Ishikawa (cell line): Measurements from ENCODE around the gene ARID4A.
A peak's percentile ranks its signal among the peaks of the same experiment; 100 is the strongest.

Experiments
- CEBPB ChIP-seq: IDR thresholded peaks from 2 replicates; pipeline ENCODE4 v1.6.1; 2012
- CREB1 ChIP-seq: IDR thresholded peaks from 2 replicates; pipeline ENCODE4 v1.6.1; 2012; ENCODE audit warnings: low read depth
- EGR1 ChIP-seq: IDR thresholded peaks from 2 replicates; pipeline ENCODE4 v1.6.1; 2012
- EP300 ChIP-seq: IDR thresholded peaks from 2 replicates; pipeline ENCODE4 v1.6.1; 2012; ENCODE audit warnings: borderline replicate concordance
- FOXM1 ChIP-seq: IDR thresholded peaks from 2 replicates; pipeline ENCODE4 v1.6.1; 2012; ENCODE audit warnings: low read depth, borderline replicate concordance
- NFIC ChIP-seq: IDR thresholded peaks from 2 replicates; pipeline ENCODE4 v1.6.1; 2012
- RAD21 ChIP-seq: IDR thresholded peaks from 2 replicates; pipeline ENCODE4 v1.6.1; 2012; ENCODE audit warnings: low read depth
- REST ChIP-seq: IDR thresholded peaks from 2 replicates; pipeline ENCODE4 v1.6.1; 2012; ENCODE audit warnings: low read depth, mild to moderate bottlenecking
- TAF1 ChIP-seq: IDR thresholded peaks from 2 replicates; pipeline ENCODE4 v1.6.1; 2012; ENCODE audit warnings: low read depth, mild to moderate bottlenecking
- TCF12 ChIP-seq: IDR thresholded peaks from 2 replicates; pipeline ENCODE4 v1.6.1; 2012; ENCODE audit warnings: low read depth
- TEAD4 ChIP-seq: IDR thresholded peaks from 2 replicates; pipeline ENCODE4 v1.6.1; 2012
- USF1 ChIP-seq: IDR thresholded peaks from 2 replicates; pipeline ENCODE4 v1.6.1; 2012
- YY1 ChIP-seq: IDR thresholded peaks from 2 replicates; pipeline ENCODE4 v1.6.1; 2012; ENCODE audit warnings: low read depth
- ZBTB7A ChIP-seq: IDR thresholded peaks from 2 replicates; pipeline ENCODE4 v1.6.1; 2012; ENCODE audit warnings: low read depth
- TF ChIP-seq, protein P1 (sequence below): IDR thresholded peaks from 2 replicates; pipeline ENCODE4 v1.6.1; 2012

ARID4A gene

DNA sequence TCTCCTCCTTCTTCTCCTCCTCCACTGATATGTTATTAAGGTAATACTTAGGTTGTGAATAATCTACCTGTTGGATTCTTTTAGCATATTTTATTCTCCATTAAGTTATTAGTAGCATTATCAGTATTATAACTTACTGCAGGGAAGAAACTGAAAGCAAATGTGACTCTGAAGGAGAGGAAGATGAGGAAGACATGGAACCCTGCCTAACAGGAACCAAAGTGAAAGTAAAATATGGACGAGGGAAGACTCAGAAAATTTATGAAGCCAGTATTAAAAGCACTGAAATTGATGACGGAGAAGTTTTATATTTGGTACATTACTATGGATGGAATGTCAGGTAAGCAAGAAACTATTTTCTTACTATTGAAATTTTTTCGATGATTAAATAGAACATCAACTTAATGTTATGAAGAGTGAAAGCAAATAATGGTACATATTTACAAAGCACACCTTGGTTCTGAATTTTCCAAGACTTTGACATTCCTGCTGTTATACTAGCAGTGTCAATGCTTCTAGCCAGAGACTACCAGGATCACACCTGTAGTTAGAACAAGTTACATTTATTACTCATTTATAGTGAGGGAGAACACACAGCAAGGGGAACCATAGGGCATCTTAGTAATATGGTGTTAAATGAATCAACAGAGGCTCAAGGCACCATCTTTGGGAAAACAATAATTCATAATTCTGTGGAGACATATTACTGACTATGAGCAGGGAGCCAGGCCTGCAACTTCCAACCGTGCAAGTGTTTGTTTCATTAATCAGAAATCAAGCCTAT lies 55.4 kb downstream of the ARID4A start:
- TF ChIP-seq EGR1 (no peak), FOXM1 (no peak), NFIC (no peak), USF1 (no peak), EP300 (no peak), TCF12 (no peak), CREB1 (no peak), CEBPB (no peak), TEAD4 (no peak), ZBTB7A (no peak), YY1 (no peak), TAF1 (no peak), REST (no peak), RAD21 (no peak)
- TF ChIP-seq, protein P1, sequence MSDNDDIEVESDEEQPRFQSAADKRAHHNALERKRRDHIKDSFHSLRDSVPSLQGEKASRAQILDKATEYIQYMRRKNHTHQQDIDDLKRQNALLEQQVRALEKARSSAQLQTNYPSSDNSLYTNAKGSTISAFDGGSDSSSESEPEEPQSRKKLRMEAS, result no peak

GRCh38 chr14:58354808-58355207 lies 56.5 kb downstream of the ARID4A start:
- TF ChIP-seq EP300, result no peak

DNA sequence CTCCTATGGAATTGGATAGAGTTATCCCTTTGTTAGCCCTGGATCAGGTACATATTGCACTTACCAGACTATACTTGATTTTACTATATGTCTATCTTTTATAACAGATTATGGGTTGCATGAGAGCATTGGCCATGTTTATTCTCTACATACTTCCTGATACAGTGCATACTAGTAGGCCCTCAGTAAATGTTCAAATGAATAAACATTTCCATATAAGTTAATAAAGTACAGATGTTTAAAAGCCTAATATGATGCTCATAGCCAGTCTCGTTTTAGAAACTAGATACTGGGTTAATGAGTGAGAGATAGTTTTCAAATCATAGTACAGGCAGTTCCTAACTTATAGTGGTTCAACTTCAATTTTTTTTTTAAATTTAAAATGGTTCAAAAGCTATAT lies 57.9 kb downstream of the ARID4A start:
- TF ChIP-seq EP300 (no peak), TCF12 (no peak), TEAD4 (no peak), YY1 (no peak), TAF1 (no peak), ZBTB7A (no peak)

DNA sequence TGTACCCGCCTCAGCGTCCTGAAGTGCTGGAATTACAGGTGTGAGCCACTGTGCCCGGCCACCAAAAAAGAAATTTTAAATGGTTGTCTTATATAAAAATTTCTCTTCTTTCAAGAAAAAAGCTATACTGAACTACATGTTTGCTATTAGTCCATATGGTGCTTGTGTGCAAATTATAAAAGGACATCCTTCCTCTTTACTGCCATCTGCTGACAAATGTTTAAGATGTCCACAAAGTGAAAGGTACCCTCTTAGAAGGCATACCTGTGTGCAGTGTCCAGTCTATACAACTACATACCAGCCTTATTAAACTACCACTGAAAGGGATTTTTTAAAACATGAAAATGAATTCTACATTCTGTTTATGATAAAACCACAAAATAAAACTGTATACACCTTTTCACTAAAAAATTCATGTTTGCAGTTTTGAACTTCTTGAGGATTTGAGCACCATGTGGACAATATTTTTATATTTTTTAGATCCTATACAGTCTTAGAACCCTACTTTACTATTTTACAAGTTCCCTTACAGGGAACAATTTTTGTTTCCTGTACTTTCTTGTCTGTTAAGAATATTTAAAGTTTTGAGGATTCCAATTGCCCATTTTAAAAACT lies 64.5 kb downstream of the ARID4A start:
- TF ChIP-seq EGR1, result no peak
- peak; percentile 29; the same call in 1 of the 2 replicates for TF ChIP-seq RAD21
- TF ChIP-seq YY1, result no peak

GRCh38 chr14:58364316-58364715 lies 66.0 kb downstream of the ARID4A start:
- TF ChIP-seq EGR1 (no peak), ZBTB7A (no peak), RAD21 (no peak), TAF1 (no peak), USF1 (no peak), CEBPB (no peak), EP300 (no peak), NFIC (no peak), TEAD4 (no peak), YY1 (no peak), REST (no peak), CREB1 (no peak), TCF12 (no peak), FOXM1 (no peak)
- TF ChIP-seq, protein P1, result no peak

DNA sequence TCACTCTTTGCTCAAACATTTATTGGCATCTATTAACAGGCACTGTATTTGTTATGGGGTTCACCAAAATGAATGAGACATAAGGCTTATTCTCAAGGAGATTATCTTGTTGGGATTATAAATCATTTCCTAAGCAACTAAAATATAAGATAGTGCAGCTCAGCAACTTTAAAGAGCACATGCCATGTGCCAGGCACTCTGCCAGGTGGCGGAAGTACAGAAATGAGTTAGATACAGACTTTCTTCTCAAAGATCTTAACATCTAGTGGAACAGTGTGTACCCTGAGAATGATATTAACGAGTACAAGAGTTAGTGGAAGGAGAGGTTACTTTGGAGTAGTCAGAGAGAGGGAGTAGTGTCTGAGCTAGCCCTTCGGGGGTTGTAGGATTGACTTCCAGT lies 68.9 kb downstream of the ARID4A start:
- no peak for TF ChIP-seq CREB1

DNA sequence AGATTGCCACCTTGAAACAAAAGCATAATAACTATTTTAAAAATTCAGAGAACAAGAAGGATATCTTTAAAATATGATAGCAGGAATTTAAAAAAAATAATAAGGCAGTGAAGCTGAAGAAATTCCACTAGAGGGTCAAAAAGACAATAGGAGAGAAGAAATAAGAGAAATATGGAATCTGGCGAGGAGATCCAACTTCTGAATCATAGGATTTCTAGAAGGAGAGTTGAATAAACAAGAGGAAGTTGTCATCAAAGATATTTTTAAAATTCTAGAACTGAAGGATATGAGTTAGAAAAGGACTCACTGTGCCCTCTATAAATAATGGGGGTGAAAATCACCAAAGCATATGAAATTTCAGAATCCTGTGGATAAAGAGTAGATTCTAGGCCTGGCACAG lies 70.6 kb downstream of the ARID4A start:
- TF ChIP-seq CEBPB (no peak), TEAD4 (no peak)
